ENCODE results near the gene RERE. TPM values are rescaled to one million over a fixed set of nuclear protein-coding genes. Genes with fewer than 3 reads are reported as not detected.

Gene RERE
- total and polyA plus RNA-seq, 11 donors: 53.5 to 236 (median 121) TPM

- intact Hi-C loops (cut with DNase I): loop anchor here in 2 of 10 donors (5.0 to 10.0 kb wide), 2 partner anchors 70 to 372 kb away; no protein-coding TSS in a partner anchor
- Histone ChIP-seq H3K9me3 (no peaks in the 10 kb centered on the region), H3K27me3 (no peaks in the 10 kb centered on the region), H3K36me3 (peaks cover 0 to 51% (median 42%) of the 10 kb centered on the region in 9 donors), H3K4me3 (no peak overlapping the region), H3K27ac (peak overlapping the region; percentile 68 to 86 (median 76)), H3K4me1 (peaks cover 0 to 78% (median 40%) of the 10 kb centered on the region in 12 donors)
- TF ChIP-seq CTCF (IDR thresholded peaks at IDR 0.05): no peak
- TF ChIP-seq POLR2A (IDR thresholded peaks at IDR 0.05): no peak
- WGBS, 4 donors: 41 to 60% (median 53%) methylated on average over 15 of the region's 15 CpGs
- ATAC-seq (no peak), DNase-seq (peak in 1 of 5 donors; percentile 4)
Observed at GRCh38 chr1:8352471-8352845, 465.0 kb downstream of the RERE start.

GRCh38 chr1:8351693-8352470 lies 465.6 kb downstream of the RERE start:
- peaks cover 0 to 45% (median 37%) of the 10 kb centered on the region in 9 donors for H3K36me3 ChIP-seq
- H3K9me3 ChIP-seq: no peaks in the 10 kb centered on the region
- DNase-seq (peak in 1 of 5 donors; percentile 35), ATAC-seq (peak in 2 of 4 donors; percentile 3 to 17)
- peak; percentile 32 to 68 (median 49) for TF ChIP-seq CTCF (IDR thresholded peaks at IDR 0.05)
- TF ChIP-seq POLR2A (IDR thresholded peaks at IDR 0.05): no peak
- no peaks in the 10 kb centered on the region for H3K27me3 ChIP-seq
- WGBS, 4 donors: 66 to 76% (median 69%) methylated on average over 8 to 13 of the region's 13 CpGs
- no peak overlapping the region for H3K4me3 ChIP-seq
- intact Hi-C loops (cut with DNase I): loop anchor here in 2 of 10 donors (5.0 to 10.0 kb wide), 2 partner anchors 70 to 373 kb away; no protein-coding TSS in a partner anchor
- peaks cover 0 to 72% (median 36%) of the 10 kb centered on the region in 12 donors for H3K4me1 ChIP-seq
- H3K27ac ChIP-seq: peak overlapping the region in 11 of 12 donors; percentile 68 to 86 (median 76)

- Histone ChIP-seq H3K4me1 (peaks cover 0 to 64% (median 33%) of the 10 kb centered on the region in 12 donors), H3K27me3 (no peaks in the 10 kb centered on the region), H3K9me3 (no peaks in the 10 kb centered on the region), H3K27ac (peak overlapping the region in 5 of 12 donors; percentile 2 to 81 (median 18)), H3K36me3 (peaks cover 0 to 37% (median 29%) of the 10 kb centered on the region in 9 donors), H3K4me3 (no peak overlapping the region)
- 88 to 95% (median 91%) methylated on average over 16 to 24 of the region's 24 CpGs for WGBS, 4 donors
- intact Hi-C loops (cut with DNase I): loop anchor here in 2 of 10 donors (5.0 to 10.0 kb wide), 2 partner anchors 71 to 374 kb away; no protein-coding TSS in a partner anchor
- ATAC-seq (no peak), DNase-seq (no peak)
- TF ChIP-seq POLR2A (IDR thresholded peaks at IDR 0.05) (no peak), CTCF (IDR thresholded peaks at IDR 0.05) (no peak)
Observed at GRCh38 chr1:8350914-8351684, 466.3 kb downstream of the RERE start.

Data from heart left ventricle (tissue), 16 donors.